ENCODE data around the gene CRK. TPM values are rescaled to one million over a fixed set of nuclear protein-coding genes. Genes with fewer than 3 reads are reported as not detected.

CRK gene
- total RNA-seq, 1 experiment from 2014 or later, result 41.8 TPM

DNA sequence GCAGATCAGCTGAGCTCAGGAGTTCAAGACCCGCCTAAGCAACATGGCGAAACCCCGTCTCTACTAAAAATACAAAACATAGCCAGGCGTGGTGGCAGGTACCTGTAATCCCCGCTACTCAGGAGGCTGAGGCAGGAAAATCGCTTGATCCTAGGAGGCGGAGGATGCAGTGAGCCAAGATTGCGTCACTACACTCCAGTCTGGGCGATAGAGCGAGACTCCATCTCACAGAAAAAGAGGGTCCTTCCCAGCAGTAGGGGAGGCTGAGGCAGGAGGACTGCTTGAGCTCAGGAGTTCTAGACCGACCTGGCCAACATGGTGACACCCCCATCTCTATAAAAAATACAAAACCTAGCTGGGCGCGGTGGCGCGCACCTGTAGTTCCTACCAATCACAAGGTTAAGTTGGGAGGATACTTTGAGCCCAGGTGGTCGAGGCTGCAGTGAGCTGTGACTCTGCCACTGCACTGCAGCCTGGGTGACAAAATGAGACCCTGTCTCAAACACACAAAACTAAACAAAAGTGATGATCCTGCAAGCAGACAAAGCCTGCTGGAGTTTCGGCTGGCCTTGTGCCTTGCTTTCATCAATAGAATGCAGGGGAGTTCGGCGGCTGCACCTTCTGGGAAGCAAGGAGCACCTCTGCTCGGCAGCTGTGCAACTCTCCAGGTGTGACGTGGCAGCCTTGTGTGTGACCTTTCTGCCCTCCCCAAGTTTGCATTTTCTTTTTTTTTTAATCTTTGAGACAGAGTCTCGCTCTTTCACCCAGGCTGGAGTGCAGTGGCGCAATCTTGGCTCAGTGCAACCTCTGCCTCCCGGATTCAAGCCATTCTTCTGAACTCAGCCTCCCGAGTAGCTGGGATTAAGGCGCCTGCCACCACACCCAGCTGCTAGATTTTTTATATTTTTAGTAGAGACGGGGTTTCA is 43.6 kb downstream of the CRK start:
- peak overlapping the region; percentile 26; the same call in 1 of the 2 replicates for H3K4me2 ChIP-seq (ENCODE audit: low read length)
- no peaks in the 10 kb centered on the region for H4K20me1 ChIP-seq (ENCODE audit: low read length)
- no peak overlapping the region for H3K4me3 ChIP-seq (ENCODE audit: low read length)
- BruUV-seq (replicated peaks), result no TSS peak
- H3K36me3 ChIP-seq (ENCODE audit: low read depth, low read length), result no peaks in the 10 kb centered on the region
- ATAC-seq (peak; percentile 13), DNase-seq (no peak)
- peak overlapping the region; percentile 40; the same call in 1 of the 2 replicates for H3K27ac ChIP-seq (ENCODE audit: low read length)
- TF ChIP-seq EZH2 (IDR thresholded peaks at IDR 0.05; ENCODE audit: low read length, unreplicated experiment) (no peak), CTCF (conservative IDR thresholded peaks at IDR 0.05; ENCODE audit: low read depth, low read length) (no peak), EZH2phosphoT487 (IDR thresholded peaks at IDR 0.05; ENCODE audit: borderline replicate concordance, low read length) (no peak)
- H2AFZ ChIP-seq (ENCODE audit: low read length), result no peak overlapping the region
- intact Hi-C loops (cut with micrococcal nuclease), result no loop called here
- H3F3A ChIP-seq (ENCODE audit: low read length, unreplicated experiment), result no peaks in the 10 kb centered on the region
- POLR2A ChIA-PET (ENCODE audit: unreplicated experiment), result no interaction called here
- CTCF ChIA-PET, result no interaction called here
- no peak overlapping the region for H3K9ac ChIP-seq (ENCODE audit: low read length)
- H3K27me3 ChIP-seq (ENCODE audit: low read length), result no peaks in the 10 kb centered on the region
- H3K9me3 ChIP-seq (ENCODE audit: low read length), result no peaks in the 10 kb centered on the region
- 0 out of 2 replicates have a peak, but pooled peaks cover 10% of the 10 kb centered on the region for H3K4me1 ChIP-seq (ENCODE audit: insufficient read depth, low read length)
- no peaks in the 10 kb centered on the region for H3K79me2 ChIP-seq (ENCODE audit: low read length)
- no peaks in the 10 kb centered on the region for H3K9me2 ChIP-seq (replicated peaks; ENCODE audit: low read length)

DNA sequence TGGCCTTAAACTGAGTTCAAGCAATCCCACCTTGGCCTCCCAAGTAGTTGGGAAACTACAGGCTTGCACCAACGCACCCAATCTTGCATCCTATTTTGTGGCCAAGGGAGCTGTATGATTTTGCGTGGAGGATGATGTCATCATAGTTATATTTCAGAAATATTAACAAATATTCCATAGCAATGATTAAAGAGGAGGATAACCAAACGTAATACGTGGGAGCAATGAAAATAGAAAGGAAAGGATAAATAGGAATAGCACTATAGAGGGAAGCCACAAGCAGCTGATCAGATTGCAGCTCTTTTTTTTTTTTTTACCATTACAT is 53.8 kb downstream of the CRK start:
- no peak for TF ChIP-seq EZH2 (IDR thresholded peaks at IDR 0.05; ENCODE audit: low read length, unreplicated experiment)
- TF ChIP-seq CTCF (conservative IDR thresholded peaks at IDR 0.05; ENCODE audit: low read depth, low read length), result no peak
- TF ChIP-seq EZH2phosphoT487 (IDR thresholded peaks at IDR 0.05; ENCODE audit: borderline replicate concordance, low read length), result no peak
- DNase-seq (no peak), ATAC-seq (no peak)
- no peaks in the 10 kb centered on the region for H3K9me2 ChIP-seq (replicated peaks; ENCODE audit: low read length)
- no peak overlapping the region for H3K4me2 ChIP-seq (ENCODE audit: low read length)
- peaks cover 20% of the 10 kb centered on the region for H4K20me1 ChIP-seq (ENCODE audit: low read length)
- H3K9me3 ChIP-seq (ENCODE audit: low read length), result no peaks in the 10 kb centered on the region
- no peak overlapping the region for H3K4me3 ChIP-seq (ENCODE audit: low read length)
- POLR2A ChIA-PET (ENCODE audit: unreplicated experiment), result no interaction called here
- H3K4me1 ChIP-seq (ENCODE audit: insufficient read depth, low read length), result peaks cover 7% of the 10 kb centered on the region
- peaks cover 28% of the 10 kb centered on the region for H3K79me2 ChIP-seq (ENCODE audit: low read length)
- H3K27ac ChIP-seq (ENCODE audit: low read length), result no peak overlapping the region
- no peak overlapping the region for H2AFZ ChIP-seq (ENCODE audit: low read length)
- H3F3A ChIP-seq (ENCODE audit: low read length, unreplicated experiment), result no peaks in the 10 kb centered on the region
- CTCF ChIA-PET, result no interaction called here
- H3K27me3 ChIP-seq (ENCODE audit: low read length), result no peaks in the 10 kb centered on the region
- BruUV-seq (replicated peaks), result no TSS peak
- H3K9ac ChIP-seq (ENCODE audit: low read length), result no peak overlapping the region
- intact Hi-C loops (cut with micrococcal nuclease), result no loop called here
- H3K36me3 ChIP-seq (ENCODE audit: low read depth, low read length), result peaks cover 6% of the 10 kb centered on the region

All from PC-3 (cell line).